NOMO-1 treated with dmso at 0.1 percent for 144 hours (cell line): ENCODE measurements around the gene HINFP.
"Not testable (repeated sequence)": the region's sequence is repeated elsewhere in the genome, so short reads cannot be mapped to it uniquely, and the experiment has no call there.

Source experiments
- DNase-seq: peaks from one replicate; lab custom pipeline; 2025; ENCODE audit not compliant: unreplicated experiment; lab: John Stamatoyannopoulos, UW

HINFP gene

DNA sequence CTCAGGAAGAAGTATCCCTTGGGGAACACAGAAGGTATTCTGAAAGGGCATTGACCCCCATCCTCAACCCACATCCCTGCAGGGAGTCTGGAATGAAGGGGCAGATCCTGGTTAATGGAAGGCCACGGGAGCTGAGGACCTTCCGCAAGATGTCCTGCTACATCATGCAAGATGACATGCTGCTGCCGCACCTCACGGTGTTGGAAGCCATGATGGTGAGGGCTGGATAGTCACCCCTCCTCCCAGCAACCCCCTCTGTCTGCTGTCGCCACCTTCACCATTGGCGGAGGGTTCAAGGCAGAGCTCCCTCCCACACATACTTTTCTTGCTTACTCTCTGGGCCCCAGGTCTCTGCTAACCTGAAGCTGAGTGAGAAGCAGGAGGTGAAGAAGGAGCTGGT, 32.8 kb downstream of the HINFP start:
- DNase-seq, result no peak

DNA sequence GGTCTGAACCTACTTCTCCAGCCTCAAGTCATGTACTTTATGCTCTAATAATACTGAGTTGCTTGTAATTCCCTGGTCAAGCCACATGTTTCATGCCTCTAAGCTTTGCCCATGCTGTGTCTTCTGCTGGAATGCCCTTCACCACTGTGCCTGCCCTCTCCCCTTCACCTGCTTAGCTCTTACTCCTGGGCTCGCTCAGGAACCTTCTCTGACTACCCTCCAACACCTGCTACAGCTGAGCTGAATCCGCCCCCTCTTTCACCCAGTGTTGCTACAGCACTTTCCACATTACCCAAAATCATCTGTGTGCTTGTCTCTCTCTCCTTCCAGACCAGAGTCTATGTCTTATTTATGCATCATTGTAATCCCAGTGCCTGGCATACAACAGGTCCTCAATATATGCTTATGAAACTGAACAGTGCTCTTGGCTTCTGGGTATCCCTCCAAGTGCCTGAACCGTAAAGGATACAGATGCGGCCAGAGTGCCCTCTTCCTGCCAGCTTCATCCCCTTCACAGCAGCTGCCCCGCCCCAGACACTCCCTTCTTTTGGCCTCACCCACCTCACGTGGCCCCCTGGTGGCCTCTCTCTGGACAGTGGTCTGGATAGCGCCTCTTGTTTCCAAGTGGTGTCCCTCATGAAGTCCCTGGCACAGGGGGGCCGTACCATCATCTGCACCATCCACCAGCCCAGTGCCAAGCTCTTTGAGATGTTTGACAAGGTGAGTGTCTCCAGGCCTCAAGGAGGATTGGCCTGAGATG, 34.5 kb downstream of the HINFP start:
- no peak for DNase-seq

DNA sequence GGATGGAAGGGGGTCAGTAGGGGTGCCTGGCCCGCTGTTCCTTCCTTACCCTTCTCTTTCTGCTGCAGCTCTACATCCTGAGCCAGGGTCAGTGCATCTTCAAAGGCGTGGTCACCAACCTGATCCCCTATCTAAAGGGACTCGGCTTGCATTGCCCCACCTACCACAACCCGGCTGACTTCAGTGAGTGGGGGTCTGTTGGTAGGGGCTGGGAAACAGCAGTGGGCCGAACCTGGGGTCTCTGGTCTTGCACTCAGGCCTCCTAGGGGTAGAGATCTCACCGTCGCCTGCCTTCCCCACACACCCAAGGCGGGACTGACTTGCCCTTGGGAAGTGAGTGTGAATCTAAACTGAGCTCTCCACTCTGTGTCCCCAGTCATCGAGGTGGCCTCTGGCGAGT, 35.1 kb downstream of the HINFP start:
- DNase-seq, result no peak

DNA sequence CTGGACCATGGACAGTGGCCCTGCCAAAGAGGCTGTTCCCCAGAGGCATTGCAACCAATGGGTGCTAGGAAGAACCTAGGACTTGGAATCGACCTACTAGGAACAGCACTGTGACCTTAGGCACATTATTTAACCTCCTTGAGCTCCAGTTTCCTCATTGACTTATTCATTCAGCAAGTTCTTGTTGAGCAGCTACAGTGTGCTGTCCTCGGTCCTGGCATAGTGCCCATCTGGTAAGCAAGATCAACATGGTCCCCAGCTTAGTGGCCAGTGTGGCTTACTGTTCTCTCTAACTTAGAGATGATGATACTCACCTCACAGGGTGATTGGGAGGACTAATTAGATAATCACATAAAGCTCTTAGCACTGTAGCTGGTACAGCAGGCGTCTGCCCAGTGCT, 35.7 kb downstream of the HINFP start:
- DNase-seq, result no peak

DNA sequence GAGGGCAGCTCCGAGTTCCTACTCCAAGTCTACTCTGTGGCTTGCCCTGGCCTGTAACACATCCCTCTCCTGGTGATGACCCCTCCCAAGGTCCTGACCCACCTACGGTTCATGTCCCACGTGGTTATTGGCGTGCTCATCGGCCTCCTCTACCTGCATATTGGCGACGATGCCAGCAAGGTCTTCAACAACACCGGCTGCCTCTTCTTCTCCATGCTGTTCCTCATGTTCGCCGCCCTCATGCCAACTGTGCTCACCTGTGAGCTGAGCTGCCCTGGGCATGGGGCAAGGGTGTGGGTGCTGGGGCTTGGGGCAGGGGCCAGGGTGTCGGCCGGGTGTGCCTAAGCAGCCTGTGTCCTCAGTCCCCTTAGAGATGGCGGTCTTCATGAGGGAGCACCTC, 37.1 kb downstream of the HINFP start:
- DNase-seq, result no peak

DNA sequence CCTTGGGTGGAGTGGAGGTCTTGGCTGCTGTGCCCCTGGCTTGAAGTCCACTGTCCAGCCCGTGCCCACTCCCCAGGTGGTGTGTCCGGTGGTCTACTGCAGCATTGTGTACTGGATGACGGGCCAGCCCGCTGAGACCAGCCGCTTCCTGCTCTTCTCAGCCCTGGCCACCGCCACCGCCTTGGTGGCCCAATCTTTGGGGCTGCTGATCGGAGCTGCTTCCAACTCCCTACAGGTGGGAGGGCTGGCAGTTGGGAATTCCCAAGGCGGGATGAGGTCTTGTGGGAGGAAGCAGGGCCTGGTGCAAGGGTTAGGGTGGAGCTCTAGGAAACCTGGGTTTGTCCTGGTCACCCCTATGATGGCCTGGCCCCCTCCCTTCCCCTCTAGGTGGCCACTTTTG, 38.8 kb downstream of the HINFP start:
- DNase-seq, result no peak

DNA sequence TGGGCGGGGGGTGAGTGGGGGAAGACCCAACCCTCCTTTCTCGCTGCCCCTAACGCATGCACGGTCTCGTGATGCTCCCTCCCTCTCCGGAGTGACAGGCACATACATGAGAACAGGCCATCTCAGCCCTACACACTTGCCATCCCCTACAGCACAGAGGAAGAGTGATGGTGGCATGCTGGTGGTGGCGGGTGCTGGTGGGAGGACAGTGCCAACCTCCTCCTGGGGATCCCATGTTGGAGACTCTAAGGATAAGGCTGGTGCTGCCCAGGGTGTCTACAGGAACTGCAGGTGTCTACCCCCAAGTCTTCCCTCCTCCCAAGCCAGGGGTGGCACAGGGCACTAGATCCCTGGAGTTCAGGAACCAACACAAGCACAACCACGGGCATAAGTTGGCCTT, 40.5 kb downstream of the HINFP start:
- no peak for DNase-seq

DNA sequence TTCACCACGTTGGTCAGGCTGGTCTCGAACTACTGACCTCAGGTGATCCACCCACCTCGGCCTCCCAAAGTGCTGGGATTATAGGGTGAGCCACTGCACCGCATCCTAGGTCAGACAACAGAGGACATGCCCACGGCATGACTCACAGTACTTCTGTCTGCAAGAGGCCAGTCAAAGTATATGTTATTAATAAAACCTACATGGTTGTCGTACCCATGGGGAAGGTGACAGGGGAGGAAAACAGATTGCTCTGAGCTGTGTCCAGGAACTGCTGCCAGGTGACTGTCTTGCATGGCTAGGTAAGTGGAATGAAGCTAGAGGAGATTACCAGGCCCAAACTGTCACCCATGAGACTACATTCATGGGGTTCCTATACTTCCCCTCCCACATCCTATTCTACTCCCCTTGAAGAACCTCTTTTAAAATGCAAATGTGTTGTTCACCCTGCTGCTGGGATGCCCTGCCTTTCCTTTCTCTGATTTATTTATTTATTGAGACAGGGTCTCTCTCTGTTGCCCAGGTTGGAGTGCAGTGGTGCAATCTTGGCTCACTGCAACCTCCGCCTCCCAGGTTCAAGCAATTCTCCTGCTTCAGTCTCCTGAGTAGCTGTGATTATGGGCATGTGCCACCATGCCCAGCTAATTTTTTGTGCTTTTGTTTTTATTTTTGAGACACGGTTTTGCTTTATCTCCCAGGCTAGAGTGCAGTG, 45.1 kb downstream of the HINFP start:
- DNase-seq, result no peak

DNA sequence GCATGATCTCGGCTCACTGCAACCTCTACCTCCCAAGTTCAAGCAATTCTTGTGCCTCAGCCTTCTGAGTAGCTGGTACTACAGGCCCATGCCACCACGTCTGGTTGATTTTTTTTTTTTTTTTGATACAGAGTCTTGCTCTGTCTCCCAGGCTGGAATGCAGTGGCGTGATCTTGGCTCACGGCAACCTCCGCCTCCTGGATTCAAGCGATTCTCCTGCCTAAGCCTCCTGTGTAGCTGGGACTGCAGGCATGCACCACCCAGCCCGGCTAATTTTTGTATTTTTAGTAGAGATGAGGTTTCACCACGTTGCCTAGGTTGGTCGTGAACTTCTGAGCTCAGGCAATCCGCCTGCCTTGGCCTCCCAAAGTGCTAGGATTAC, 45.7 kb downstream of the HINFP start:
- DNase-seq, result not testable (repeated sequence)

DNA sequence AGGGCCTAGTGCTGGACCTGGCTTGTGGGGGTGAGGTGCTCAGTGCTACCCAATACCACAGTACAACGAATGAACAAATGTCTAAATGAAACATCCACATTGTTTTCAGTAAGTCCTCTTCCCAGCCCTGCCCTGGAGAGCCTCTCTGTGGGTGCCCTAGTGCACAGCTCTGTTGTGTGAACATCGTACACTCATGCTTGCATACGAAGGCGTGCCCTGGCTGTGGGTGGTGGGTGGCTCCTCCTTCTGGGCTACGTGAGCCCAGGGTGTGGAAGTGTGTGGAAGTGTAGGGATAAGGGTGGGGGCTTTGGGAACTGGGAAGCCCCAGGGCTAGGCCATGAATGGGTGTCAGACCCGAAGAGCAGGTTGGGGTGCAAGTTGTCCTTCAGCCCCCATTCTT, 46.6 kb downstream of the HINFP start:
- DNase-seq, result no peak

DNA sequence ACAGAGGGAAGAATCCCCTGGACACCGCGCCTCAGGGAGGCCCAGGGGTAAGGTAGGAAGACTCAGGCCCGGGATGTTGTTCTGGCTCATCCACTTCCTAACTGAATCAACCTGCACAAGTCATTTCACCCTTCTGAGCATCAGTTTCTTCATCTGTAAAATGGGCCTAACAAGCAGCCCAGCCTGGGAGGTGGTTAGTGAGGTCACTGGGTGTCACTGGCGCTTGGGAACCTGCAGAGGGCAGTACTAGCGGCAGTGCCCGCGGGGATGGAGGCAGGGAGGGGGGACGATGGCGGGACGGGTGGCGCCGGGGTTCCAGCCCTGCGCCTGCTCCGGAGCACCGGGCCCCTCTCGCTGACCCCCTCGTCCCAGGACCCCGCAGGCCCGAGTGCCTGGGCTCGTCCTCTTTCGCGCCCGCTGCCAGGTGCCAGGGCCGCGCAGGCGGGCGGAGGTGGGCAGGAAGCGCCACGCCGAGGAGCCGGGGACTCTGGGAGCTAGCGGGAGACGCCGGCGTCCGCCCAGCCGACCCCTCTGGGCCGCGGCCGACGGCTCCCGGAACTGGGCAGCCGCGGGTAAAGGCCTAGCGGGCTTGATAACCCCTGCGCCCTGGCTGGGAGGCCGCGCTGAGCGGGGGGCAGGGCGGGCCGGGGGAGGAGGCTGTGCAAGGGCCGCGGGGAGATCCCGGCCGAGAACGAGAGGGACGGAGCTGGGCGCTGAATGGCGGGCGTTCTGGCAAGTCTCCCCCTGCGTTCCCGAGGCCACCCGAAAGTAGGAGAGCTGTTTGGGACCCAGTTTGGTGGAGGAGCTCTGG, 47.3 kb downstream of the HINFP start, which contains the start of gene NLRX1:
Gene NLRX1, plus strand, starts transcription at position 255 of the 811 bp plus-strand sequence. CDS start 2,679 bp downstream, outside the sequence.
- DNase-seq, result peak; percentile 76

DNA sequence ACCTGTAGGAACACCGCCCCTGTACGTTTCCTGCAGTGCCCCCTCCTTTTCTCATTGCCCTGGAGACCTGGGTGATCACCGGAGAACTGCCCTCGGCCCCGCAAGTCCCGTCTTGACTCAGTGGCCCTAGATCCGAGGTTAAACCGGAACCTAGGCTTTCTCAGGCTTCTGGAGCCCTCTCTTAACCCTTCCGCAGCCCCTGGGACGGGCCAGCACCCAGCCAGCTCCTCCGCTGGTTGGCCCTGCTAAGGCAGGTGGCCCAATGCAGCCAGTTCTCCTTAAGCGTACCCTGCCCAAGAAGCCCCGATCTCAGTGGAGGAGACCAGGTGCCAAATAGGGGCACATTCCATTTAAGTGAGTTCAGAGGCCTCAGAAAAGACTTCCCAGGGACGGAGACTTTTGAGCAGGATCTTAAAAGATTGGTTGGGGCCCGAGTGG, 47.9 kb downstream of the HINFP start:
- DNase-seq, result no peak

DNA sequence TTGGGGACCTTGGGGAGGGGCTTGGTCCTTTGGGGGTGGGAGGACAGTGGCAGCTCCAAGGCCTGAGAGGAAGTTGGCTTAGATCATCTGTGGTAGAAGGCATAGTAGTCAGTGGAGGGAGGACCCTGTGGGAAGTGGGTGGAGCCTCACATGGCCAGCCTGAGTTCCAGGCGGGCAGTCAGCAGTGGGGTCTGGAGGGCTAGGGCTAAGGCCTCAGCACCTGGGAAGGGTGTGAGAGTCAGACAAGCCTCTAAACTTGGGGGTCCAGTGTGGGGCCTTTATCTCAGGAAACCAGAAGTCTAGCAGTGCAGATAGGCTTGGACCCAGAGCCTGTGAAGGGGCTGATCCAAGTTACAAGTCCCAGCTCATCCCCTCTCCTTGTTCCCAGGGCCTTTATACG, 51.1 kb downstream of the HINFP start:
- DNase-seq, result no peak

DNA sequence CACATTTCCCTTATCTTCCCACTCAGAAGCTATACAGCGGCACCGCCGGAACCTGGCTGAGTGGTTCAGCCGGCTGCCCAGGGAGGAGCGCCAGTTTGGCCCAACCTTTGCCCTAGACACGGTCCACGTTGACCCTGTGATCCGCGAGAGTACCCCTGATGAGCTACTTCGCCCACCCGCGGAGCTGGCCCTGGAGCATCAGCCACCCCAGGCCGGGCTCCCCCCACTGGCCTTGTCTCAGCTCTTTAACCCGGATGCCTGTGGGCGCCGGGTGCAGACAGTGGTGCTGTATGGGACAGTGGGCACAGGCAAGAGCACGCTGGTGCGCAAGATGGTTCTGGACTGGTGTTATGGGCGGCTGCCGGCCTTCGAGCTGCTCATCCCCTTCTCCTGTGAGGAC, 52.1 kb downstream of the HINFP start:
- no peak for DNase-seq

DNA sequence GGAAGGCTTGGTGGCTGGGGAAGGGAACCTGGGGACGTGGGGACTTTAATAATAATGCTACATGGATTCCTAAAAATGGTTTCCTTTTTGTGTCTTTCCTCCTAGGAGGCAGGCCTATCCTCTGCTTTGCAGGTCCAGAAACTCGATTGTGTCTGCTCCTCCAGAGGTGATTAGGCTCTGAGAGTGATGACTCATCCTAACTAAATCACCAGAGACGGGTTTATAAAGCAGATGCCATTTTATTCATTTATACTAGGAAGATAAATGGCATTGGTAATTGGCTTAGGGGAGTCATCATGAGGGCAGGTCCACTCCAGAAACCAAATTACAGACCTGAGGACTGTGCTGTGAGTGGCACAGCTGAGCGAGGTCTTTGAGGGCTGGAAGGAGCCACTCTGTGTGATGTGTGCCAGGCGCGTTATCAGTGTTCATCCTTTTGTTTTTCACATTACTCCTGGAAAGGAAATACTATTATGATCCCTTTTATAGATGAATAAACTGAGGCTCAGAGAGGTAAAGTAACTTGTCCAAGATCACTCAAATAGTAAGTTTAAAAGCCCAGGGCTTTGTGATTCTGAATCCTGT, 54.2 kb downstream of the HINFP start:
- DNase-seq, result no peak

DNA sequence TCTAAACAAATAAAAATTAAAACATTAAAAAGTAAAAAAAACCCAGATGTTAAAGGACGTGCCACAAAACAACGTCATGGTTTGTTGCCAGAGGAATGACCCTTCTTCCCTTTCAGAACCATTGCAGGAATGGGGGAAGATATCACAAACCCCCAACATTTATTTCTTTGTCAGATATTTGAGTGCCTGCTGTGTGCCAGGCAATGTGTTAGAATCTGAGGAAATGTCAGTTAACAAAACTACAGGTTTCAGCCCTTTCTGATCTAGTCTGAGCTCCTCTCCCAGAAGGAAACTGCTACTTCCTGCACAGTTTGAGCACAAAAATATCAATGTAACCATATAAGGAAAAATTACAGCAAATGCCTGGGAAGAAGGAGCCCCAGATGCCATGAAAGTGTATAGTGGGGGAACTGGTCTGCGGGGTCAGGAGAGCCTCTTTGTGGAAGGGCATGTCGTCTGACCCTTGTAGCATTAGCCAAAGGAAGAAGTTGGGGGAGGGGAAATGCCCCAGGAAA, 56.8 kb downstream of the HINFP start:
- no peak for DNase-seq

DNA sequence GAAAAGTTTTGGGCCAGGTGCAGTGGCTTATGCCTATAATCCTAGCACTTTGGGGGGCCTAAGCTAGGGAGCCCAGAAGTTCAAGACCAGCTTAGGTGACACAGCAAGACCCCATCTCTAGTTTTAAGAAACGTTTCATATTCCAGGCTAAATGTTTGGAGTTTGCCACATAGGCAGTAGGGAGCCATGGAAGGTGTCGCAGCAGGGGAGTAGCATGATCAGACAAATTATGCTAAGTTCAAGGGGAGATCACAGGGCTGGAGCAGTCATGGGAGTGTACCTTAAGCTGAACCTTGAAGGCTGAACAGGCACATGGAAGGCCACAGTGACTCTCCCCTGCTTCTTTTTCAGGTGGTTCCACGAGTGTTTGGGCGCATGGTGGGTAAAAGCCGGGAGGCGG, 58.0 kb downstream of the HINFP start:
- no peak for DNase-seq

DNA sequence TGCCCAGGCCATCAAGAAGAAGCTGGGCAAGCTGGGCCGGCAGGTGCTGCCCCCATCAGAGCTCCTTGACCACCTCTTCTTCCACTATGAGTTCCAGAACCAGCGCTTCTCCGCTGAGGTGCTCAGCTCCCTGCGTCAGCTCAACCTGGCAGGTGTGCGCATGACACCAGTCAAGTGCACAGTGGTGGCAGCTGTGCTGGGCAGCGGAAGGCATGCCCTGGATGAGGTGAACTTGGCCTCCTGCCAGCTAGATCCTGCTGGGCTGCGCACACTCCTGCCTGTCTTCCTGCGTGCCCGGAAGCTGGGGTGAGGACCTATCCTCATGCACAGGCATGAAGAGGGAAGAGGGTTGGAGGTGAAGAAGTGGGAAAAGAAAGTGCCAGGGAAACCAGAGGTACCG, 58.6 kb downstream of the HINFP start:
- no peak for DNase-seq

DNA sequence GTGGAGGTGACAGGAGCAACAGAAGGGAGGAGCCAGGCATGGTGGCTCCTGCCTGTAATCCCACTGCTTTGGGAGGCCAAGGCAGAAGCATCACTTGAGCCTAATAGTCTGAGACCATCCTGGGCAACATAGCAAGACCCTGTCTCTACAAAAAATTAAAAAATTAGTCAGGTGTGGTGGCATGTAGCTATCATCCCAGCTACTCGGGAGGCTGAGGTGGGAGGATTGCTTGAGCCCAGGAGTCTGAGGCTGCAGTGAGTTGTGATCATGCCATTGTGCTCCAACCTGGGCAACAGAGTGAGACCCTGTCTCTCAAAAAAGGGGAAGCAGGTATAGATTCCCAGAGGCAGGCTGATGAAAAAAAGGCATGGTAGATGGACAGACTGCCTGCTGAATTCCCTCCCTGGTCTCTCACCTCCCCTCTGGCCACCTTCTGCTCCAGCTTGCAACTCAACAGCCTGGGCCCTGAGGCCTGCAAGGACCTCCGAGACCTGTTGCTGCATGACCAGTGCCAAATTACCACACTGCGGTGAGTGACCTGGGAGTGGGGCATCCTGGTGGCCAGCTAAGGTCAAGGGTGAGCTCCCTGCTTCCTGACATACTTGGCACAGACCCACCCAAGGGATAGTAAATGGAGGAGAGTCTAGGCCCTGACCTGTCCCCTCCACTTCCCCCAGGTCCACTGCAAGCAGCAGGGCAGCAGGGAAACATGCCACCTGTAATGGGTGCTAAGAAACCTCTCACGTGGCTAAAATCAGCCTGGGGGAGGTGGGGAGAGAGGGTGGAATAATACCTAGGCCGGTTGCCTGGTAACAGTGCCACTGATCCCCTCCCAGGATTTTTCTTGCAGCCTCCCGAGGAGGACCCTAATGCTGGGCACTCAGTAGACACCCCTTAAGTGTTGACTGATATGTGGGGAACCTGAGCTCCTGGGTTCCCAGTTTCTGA, 59.6 kb downstream of the HINFP start:
- no peak for DNase-seq
